Stimulated activated CD4-positive, alpha-beta T cell treated with anti-CD3 and anti-CD28 coated beads, Interleukin-15, amount 100 ng/mL, for 24 hours (primary cell): ENCODE results near the gene MMP13.
A peak's percentile ranks its signal among the peaks of the same experiment; 100 is the strongest.
"Not testable (repeated sequence)": the region's sequence is repeated elsewhere in the genome, so short reads cannot be mapped to it uniquely, and the experiment has no call there.

Source experiments
- DNase-seq: peaks from one replicate; pipeline ENCODE4 v3.0.0-alpha.2; 2020

The MMP13 gene

GRCh38 chr11:102955624-102956023, at the start of gene MMP13:
Gene MMP13 (minus strand): TSS chr11:102955732. CDS start chr11:102955705, 27 bp downstream.
- DNase-seq, result no peak

DNA sequence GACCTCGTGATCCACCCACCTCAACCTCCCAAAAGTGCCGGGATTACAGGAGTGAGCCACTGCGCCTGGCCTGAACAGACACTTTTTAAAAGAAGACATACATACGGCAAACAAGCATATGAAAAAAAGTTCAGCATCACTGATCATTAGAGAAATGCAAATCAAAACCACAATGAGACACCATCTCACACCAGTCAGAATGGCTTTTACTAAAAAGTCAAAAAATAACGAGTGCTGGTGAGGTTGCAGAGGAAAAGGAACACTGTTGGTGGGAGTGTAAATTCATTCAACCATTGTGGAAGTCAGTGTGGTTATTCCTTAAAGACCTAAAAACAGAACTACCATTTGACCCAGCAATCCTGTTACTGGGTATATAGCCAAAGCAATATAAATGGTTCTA, 48.7 kb upstream of the MMP13 start:
- not testable (repeated sequence) for DNase-seq

- DNase-seq, result no peak
These were observed 38.6 kb upstream of the MMP13 start for GRCh38 chr11:102994105-102994504.

GRCh38 chr11:102991776-102992175, 36.2 kb upstream of the MMP13 start:
- no peak for DNase-seq

- DNase-seq, result no peak
These were observed 34.6 kb upstream of the MMP13 start for GRCh38 chr11:102990145-102990544.

DNA sequence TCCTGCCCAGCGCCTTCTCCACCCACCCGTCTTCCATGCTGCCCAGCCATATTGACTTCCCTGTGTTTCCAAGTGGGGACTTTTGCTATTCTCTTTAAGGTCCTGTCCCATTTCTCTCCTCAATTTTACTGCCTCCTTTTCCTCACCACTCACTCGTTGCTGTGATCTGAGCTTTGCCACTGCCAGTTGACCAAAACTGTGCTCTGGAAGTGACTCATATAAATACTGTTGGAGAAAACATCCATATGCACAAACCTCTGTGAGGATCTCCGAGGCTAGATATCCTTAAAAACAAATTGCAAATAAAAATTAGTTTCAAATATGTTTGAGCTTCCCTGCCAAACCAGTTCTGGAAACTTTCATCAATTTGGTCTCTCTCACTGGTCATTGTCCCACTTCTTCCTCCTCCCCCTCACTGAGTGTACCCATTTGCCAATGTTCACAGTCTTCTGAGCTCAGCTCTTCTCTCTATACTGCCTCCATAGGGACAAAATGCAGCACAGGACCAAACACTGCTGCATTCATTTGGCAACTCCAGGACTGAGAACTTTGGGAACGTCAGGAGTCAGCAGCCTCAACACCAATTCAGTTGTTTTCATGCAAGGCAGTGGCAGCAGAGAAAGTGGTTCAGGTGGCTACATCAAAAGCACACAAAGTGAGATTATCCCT, 34.0 kb upstream of the MMP13 start:
- DNase-seq, result no peak

- no peak for DNase-seq
These were observed 31.3 kb upstream of the MMP13 start for GRCh38 chr11:102986815-102987214.

- no peak for DNase-seq
These were observed 30.3 kb upstream of the MMP13 start for GRCh38 chr11:102985850-102986249.

DNA sequence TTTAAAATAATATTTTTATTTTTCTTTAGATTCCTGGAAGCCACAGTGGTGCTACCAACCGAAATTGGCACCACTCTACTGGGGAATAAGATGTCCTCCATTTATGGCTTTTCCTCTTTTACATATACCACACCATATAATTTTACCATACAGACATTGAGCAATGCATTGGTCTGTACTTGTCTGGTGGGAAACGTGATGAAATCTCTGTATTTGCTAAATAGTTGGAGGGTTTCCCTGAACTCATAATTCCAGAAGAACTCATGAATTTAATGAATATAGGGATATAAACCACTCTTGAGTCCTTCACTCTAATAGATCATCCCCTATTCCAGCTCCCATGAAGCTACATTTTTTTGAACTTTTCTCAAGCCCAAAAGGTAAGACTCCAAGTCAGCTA, 28.0 kb upstream of the MMP13 start:
- DNase-seq, result no peak

DNA sequence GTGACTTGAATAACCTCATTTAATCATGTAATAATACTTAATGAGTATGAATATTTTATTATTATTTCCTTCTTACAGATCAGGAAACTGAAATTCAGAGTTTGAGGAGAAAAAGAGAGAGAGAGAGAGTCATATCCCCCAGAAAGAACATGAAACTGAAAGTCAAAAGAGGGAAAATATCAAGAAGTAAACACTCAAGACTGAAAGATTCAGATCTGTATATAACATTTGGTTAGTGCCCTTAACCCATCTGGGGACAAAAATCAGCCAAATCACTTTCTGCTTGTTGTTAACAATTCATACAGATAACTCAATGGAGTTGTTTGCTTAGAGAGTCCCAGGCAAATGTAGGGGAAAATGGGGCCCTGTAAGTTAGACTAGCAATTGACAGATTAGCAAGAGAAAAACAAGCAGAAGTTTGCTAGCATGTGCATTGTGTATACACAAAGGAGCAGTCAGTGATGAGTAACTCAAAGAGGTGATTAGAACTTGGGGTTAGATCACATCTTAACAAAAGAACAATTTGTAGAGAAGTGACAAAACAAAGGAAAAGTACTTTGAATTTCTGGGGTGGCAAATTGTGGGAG, 25.9 kb upstream of the MMP13 start:
- DNase-seq, result no peak

DNA sequence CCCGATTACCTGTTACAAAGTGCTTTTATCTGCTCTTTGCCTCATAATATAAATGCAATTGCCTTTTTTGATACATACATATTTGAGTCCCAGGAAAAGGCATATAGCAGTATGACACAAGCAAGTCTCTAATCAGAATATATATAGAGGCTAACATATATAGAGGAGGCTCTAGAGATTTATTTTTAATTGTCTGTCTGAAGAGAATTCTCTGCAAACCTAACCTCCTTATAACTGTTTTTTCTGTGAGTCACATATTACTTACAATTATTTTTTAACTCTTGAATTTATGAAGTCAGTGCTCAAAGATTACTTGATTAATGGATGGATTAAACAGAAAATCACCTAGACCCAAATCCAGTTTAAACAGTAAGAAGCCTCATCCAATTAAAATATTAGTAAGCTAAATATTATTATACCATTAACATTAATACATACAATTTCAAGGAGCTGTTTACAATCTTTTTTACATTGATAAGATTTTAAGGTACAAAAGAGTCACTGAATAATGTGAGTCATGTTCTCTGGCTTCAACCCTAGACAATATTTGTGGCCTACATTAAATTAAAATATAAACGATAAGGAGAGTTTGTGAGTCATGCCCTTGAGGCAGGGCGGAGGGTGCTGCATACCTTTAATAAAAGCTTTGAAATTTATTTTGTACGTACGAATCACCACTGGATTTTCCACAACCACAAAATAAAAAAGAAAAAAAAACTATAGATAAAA, 19.2 kb upstream of the MMP13 start:
- DNase-seq, result no peak

DNA sequence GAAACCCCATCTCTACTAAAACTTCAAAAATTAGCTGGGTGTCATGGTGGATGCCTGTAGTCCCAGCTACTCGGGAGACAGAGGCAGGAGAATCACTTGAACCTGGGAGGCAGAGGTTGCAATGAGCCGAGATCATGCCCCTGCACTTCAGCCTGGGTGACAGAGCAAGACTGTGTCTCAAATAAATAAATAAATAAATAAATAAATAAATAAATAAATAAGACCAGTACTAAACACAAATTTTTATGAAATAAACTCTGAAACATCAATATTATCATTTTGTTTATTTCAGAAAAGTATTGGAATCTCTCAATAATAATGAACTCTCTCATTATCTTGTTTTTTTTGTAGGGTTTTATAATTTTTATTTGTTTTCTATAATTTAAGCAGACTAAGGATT, 18.2 kb upstream of the MMP13 start:
- not testable (repeated sequence) for DNase-seq

DNA sequence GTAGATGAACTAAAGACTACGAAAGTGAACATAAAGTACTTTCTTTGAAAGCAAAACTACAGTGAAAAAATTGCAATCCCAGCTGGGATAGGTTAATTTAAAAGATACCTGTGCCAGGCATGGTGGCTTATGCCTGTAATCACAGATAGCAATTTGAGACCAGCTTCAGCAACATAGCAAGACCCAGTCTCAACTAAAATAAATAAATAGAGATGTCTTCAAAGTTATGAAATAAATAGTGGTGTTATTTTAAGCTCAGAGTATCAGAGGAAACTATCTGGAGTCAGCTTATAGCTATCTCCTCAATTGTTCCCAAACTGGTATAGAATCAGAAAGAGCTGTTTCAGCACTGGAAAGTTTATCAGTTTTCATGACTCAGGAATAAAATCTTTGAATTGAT, 17.3 kb upstream of the MMP13 start:
- no peak for DNase-seq

DNA sequence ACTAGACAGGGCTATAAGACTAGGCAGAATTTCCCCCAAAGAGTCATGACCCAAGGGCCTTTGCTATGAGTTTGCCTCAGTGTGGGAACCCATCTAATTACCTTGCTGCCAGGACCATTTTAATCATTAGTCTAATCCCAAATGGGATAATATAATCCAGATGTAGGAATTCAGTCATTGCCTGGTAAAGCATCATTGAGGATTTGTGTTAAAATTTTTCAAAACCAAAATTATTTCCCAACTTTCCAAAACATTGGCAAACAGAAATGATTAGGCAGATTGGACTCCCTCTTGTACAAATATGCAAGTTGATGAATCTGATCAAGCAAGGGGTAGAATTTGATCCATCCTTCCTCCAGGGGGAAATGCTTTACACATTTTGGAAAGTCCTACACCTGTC, 16.2 kb upstream of the MMP13 start:
- no peak for DNase-seq

- DNase-seq, result no peak
These were observed 12.0 kb upstream of the MMP13 start for GRCh38 chr11:102967497-102967896.

GRCh38 chr11:102966011-102966410, 10.5 kb upstream of the MMP13 start:
- no peak for DNase-seq

DNA sequence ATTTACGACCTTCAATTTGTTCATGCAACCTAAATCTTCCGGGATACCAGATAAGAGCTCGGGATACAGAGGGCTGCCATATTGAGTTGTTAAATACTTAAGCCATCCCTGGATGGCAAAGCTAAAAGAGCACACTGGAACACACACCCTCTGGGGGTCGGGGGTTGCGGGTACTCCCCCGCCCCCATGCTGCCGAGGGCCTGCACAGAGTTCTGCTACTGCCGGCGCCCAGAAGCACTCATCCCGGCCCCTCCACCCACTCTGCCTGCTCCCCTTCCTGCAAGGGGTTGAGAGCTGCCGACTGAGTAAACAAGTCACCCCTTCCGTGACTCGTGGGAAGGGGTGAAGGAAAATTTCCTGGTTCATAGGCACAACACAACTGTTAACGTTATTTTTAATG, 9.3 kb upstream of the MMP13 start:
- no peak for DNase-seq

- no peak for DNase-seq
These were observed 2.4 kb upstream of the MMP13 start for GRCh38 chr11:102957953-102958352.

GRCh38 chr11:102950622-102951081, 4.9 kb downstream of the MMP13 start:
- no peak for DNase-seq

GRCh38 chr11:102946237-102946636, 9.3 kb downstream of the MMP13 start:
- no peak for DNase-seq

GRCh38 chr11:102940714-102941588, 14.6 kb downstream of the MMP13 start:
- peak; percentile 34 for DNase-seq

DNA sequence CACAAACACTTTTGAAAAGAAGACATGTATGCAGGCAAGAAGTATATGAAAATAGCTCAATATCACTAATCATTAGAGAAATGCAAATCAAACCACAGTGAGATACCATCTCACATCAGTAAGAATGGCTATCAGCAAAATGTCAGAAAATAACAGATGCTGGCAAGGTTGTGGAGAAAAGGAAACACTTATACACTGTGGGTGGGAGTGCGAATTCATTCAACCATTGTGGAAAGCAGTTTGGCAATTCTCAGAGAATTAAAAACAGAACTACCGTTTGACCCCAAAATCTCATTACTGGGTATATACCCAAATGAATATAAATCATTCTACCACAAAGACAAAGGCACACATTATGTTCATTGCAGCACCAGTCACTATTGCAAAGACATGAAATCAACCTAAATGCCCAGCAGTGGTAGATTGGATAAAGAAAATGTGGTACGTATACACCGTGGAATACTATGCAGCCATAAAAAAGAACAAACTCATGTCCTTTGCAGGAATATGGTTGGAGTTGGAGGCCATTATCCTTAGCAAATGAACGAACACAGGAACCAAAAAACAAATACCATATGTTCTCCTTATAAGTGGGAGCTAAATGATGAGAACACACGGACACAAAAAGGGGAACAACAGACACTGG, 18.5 kb downstream of the MMP13 start:
- DNase-seq, result no peak

- no peak for DNase-seq
These were observed 20.0 kb downstream of the MMP13 start for GRCh38 chr11:102935514-102935913.
